T-helper 1 cell (primary cell): ENCODE results near the gene FBXO45.
"Not testable (repeated sequence)": the region's sequence is repeated elsewhere in the genome, so short reads cannot be mapped to it uniquely, and the experiment has no call there.

Experiments
- DNase-seq, 5 donors: peaks; one replicate each; pipeline ENCODE4 v3.0.0-alpha.2; 2012 to 2020

FBXO45 gene

DNA sequence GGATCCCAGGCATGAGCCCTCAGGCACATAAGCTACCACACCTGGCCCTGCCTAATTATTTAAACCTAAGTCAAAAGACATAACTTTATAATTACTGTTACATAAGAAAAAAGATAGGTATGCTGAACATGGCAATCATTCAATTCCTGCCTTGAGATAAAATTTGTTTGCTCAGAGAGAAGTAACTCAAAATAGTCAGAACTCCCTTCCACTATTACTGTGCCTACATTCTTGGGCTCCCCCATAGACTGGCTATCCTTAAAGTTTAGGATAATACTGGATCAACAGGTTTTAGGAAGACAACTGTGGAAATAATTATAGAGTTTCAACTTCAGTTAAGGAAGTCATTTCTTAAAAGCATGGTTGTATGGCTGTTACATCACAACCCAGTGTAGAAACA lies 10.0 kb upstream of the FBXO45 start:
- DNase-seq = no peak

DNA sequence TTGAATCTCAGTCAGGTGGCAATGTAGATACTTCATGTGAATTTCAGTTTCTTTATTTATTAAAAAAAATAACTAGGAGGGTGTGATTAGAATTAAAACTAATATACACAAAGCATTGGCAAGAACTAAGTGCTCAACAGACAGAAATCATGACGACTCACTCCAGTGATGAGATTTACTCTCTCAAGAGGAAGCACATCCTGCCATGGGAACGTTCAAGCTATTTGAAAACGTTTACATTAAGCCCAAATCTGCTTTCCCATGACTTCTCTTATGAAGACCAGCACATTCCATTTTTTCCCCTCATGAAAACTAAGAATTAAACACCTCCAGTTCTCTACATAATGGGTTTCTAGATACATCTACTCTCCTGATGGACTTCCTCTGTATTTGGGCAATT lies 8.6 kb upstream of the FBXO45 start:
- peak in 1 of 5 donors; percentile 39 for DNase-seq

DNA sequence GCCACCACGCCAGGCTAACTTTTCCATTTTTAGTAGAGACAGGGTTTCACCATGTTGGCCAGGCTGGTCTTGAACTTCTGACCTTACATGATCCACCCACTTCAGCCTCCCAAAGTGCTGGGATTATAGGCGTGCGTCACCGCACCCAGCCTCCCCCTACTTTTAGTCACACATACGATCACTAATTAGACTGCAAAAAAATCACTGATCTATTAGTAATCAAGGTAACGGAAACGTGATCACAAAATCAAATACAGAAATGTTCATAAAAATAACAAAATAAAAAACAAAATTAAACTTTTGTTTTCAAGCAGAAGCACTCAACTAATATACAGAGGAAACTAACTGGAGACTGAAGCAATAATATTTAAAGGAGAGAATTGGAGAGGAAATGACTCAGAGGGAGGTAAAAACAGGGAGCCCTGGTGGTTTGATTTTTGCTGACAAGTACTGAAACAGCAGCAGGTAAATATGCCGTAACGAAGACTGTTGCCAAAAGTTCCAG lies 4.7 kb upstream of the FBXO45 start:
- peak in 1 of 5 donors; percentile 77 for DNase-seq

DNA sequence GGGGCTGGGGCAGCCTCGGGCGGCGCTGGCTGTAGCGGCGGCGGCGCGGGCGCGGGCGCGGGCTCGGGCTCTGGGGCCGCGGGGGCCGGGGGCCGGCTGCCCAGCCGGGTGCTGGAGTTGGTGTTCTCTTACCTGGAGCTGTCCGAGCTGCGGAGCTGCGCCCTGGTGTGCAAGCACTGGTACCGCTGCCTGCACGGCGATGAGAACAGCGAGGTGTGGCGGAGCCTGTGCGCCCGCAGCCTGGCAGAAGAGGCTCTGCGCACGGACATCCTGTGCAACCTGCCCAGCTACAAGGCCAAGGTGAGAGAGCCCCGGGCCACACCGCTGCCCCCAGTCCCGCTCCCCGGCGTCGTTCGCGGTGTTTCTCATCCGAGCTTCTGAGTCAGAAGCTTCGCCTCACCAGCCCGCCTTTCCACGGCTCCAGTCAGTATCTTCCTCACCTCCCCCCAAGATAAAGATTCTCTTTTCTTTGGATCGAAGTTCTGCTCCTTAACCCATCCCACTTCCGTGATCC lies 600 bp downstream of the FBXO45 start:
- peak in 4 of 5 donors; percentile 26 to 64 (median 38) for DNase-seq

DNA sequence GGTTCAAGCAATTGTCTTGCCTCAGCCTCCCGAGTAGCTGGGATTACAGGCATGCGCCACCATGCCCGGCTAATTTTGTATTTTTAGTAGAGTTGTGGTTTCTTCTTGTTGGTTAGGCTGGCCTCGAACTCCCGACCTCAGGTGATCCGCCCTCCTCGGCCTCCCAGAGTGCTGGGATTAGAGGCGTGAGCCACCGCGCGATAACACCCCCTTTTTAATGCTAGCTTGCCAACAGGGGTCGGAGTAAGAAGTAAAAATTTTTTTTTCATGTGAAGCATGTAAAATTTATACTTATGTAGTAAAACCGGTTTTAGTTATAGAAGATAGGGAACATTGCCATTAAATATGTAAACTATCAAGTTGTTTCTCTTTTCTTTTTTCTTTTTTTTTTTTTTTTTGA lies 1.9 kb downstream of the FBXO45 start:
- not testable (repeated sequence) for DNase-seq

DNA sequence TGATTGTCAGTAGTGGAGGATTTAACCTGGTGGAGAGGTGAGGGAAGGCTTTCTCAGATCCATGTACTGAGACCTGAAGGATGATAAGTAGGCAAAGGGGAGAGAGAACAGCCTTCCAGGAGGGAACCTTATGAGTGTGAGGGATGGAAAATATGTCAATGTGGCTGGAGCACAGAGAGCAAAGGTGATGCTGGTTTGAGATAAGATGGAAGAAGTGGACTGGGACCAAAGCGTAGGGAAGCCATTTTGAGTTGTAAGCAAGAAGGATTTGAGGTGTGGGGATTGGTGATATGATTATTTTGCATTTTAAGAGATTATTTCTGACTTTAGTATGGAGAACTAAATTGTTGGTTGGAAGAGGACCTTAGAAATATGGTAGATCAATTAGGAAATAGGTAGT lies 3.9 kb downstream of the FBXO45 start:
- no peak for DNase-seq

DNA sequence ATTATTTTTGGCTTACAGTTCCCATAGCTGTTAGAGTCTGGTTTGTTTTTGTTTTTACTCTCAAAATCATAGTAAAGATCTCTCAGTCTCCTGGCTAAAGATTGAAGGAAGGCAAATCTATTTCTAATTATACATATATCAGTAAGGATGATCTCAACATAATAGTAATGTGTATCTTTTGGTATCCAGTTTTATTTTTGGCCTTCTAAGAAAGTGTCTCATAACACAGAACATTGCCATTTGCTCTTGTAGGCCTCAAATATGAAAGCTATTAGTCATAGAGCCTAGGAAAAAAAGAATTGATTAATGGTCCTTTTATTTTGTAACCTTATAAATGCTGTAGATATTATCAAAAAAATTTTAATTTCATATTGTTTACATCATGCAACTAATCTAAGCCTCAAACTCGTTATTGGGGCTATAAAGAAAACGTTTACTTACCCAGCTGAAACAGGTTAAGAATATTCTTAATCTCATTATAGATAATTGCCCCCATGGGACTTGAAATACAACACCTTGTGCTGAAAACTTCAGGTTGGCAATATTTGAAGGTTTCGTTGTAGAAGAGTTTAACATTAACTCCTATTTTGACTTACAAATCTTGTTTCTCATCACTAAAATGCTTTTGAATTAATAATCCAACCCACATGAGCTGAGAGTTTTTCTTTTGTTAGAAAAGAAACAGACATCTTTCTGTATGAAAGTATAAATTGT lies 16.7 kb downstream of the FBXO45 start:
- DNase-seq = no peak

DNA sequence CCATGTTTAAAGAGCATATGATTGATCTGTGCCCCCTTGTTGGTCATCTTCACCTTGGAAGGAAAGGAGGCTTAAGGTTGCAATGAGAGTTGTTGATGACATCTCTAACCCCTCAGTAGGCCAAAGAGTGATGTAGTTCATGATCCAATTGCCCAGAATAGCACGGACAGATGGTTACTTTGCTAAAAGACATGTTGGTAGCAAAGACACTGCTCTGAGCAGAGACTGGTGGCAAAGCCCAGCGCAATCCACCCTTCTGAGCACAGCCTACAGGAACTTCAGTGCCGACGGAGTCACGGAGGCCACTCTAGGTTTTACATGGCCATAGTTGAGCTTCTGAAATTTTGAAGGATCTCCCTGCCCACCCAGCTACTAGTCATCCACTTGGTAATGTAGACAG lies 21.8 kb downstream of the FBXO45 start:
- DNase-seq = no peak

DNA sequence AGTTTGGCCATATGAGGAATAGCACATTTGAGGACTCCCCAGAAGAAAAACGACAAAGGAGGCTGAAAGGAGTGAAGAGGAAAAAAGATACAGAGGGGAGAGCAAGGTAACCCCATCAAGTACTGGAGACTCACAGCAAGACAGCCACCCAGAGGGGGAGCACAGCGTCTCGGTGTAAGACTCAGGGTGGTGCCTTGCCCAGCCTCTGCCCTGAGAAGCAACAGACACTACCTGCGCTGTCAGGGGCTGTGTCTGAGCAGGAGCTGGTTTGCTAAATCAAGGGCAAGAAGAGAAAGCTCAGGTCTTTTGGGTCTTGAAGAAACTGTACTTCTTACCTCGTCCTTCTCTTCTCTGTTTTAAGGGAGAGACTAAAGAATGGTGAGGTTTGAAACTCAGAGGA lies 27.9 kb downstream of the FBXO45 start:
- no peak for DNase-seq

DNA sequence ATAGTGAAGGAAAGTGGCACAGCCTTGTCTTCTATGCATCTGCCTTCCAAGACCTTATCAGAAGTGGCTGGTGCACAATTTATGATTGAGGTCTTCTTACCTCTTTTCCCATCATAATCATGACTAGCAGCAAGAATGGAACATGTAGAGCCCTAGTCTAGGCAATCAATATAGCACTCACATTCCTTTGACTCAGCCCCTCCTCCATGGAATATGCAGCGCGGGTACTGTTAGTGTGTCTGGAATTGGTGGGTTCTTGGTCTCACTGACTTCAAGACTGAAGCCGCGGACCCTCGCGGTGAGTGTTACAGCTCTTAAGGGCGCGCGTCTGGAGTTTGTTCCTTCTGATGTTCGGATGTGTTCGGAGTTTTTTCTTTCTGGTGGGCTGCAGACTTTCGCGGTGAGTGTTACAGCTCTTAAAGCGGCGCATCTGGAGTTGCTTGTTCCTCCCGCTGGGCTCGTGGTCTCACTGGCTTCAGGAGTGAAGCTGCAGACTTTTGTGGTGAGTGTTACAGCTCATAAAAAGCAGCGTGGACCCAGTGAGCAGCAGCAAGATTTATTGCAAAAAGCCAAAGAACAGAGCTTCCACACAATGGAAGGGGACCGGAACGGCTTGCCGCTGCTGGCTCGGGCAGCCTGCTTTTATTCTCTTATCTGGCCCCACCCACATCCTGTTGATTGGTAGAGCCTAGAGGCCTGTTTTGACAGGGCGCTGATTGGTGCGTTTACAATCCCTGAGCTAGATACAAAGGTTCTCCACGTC lies 29.7 kb downstream of the FBXO45 start:
- DNase-seq = peak in 4 of 5 donors; percentile 17 to 75 (median 24)

DNA sequence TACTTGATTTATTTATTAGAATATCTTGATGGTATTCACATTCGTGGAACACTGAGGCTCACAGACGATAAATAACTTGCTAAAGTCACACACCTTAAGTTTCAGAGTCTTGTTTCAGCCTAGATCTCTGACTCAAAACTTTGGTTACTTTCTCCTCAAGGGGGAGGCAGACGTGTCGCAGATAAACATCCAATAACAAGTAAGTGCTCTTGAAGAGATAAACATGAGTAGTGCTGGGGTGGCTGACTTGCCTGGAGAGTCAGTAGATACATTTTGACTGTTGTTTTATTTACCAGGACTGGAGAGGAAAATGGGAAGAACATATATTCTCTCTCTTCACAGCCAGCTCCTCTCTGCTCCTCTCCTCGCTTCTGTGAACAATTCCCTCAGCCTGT lies 31.3 kb downstream of the FBXO45 start:
- DNase-seq = no peak

DNA sequence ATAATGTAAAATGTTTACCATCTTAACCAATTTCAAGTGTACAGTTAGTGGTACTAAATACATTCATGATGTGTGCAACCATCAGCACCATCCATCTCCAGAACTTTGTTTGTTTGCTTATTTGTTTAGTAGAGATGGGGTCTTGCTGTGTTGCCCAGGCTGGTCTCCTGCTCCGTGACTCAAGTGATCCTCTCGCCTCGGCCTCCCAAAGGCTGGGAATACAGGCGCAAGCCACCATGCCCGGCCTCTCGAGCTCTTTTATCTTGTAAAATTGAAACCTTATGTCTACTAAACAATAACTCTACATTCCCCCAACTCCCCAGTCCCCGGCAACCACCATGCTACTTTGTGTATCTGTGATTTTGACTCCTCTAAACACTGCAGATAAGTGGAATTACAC lies 31.9 kb downstream of the FBXO45 start:
- no peak for DNase-seq

DNA sequence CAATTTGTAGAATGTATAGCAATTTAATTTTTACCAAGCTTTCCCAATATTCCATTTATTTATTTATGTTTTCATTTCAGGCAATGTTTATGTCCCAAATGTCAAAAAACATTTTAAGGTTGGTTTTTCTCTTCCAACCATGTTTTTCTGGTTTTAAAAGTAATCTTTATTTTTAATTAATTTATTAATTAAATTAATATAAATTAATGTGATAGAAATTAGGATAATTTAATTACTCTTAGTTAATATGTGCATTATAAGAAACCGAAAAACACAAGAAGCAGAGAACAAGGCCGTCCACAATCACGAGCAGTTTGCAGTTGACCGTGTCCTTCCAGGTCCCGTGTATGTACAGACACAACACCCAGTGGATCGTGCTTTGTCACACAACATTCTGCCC lies 34.2 kb downstream of the FBXO45 start:
- DNase-seq = no peak

DNA sequence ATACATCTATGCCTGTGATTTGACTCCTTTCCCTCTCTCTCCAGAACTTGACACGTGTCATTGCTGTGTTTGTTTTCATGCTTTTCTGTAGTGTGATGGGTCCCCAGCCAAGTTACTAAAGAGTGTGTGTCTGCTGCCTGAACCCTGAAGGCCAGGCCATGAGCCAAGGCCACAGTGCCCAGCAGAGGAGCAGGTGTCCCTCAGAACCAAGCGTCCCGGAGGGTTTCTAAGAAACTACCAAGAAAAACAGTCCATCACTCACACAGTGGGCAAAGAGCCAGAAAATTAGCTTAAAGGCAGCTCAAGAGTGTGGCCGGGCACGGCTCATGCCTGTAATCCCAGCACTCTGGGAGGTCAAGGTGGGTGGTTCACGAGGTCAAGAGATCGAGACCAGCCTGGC lies 35.2 kb downstream of the FBXO45 start:
- DNase-seq = no peak

DNA sequence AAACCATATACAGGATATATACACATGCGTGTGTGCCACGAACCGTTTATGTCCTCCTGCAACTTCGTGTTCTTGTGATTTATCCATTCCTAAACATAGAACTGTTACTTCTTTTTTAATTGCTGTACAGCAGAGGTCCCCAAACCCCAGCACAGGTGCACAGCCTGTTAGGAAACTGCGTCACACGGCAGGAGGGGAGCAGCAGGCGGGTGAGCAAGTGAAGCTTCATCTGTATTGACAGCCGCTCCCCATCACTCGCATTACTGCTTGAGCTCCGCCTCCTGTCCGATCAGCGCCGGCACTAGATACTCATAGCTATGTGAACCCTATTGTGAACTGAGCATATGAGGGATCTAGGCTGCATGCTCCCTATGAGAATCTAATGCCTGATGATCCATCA lies 36.1 kb downstream of the FBXO45 start:
- peak; percentile 19 to 73 (median 51) for DNase-seq

DNA sequence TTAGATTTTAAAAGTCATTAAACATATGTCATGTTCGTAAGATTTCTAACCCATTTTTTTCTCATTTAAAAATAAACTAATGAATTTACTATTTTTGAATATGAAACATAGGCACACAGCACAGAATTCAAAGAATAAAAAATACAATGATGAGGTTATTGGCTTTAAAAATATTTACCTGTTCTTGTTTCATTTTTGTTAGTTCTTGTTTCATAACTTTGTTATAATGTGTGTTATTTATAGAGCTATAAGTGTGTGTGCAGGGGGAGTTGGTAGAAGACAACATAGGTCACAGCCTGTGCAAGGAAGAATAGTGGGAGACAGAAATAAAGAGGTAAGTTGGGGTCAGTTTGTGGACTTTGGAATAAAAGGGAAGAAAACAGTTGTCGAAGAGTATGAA lies 40.2 kb downstream of the FBXO45 start:
- no peak for DNase-seq

DNA sequence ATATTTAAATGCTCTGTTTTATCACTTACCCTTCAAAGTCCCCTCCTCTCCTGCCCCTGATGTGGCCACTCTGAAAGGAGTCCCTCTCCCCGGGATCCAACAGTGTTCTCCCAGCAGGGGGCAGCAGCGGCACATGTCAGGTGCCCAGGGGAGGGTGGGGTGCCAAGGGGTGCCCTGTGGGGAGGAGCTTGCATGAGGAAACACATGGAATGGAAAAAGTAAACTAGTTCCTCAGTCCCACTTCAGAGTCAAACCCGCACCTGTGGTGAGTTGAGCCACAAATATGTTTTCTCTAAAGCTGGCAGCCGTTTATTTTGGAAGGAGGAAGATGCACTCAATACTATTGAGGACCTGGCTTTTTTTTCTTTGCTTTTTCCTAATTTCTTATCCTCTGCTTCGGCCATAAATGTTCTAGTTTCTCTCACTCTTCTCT lies 40.9 kb downstream of the FBXO45 start:
- DNase-seq = peak; percentile 79 to 93 (median 90)

DNA sequence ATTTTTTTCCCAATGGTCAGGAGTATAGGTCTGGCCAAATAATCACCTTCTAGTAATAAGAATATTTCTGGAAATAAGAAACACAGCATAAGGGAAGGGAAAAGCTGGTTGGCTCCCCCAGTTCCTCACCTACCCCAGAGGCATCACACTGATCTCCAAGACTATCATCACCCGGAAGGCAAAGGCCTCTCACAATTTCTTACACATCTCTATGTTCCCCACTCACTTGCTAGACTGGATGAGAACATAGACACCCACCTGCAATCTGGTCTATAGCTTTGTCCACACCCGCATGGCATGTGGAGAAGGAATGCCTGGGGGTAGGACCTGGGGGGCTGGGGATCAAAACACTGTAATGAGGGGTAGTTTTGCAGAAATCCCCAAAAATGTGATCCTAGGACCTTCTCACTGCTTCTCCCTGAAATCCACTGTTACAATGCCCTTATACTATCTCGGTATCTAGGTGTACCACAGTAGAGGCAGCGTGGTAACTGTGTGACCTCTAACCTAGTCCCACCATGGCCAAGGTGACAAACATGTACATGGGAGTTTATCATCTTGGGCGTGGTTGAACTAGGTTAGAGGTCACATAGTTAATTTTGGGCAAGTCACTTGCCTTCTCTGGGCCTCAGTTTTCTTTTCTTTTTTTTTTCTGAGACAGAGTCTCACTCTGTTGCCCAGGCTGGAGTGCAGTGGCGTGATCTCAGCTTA lies 41.5 kb downstream of the FBXO45 start:
- peak in 1 of 5 donors; percentile 68 for DNase-seq

DNA sequence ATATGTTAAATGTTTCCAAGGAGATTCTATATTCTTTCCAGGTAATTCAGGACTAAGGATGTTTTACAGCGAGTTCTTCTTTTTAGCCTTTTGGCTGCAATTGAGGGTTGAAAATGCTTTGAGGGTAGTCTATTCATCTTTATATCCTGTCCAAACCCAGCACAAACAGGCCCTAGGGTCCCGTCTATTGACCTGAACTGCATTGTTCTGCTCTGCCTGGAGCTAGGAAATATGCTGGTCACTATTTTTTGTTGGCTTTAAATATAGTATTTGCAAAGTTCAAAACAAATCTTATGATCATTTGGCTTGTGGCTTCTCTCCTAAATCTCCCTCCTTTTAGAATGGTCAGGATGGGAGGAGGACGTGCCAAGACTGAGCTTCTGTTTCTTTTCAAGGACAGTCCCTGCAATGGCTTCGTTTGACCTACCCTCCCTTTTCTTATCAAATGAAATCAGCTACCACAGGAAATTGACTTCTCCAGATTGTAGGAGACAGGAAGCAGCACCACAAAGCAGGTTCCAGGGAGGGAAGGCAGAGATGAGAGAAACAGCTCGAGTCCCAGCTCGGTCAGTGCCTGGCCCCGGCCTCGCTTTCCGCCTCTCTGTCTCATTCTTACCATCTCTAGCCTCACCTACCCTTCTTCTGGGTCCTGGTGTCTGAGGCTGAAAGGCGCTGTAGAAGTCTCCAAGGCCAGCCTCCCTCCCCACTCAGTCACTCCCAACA lies 43.5 kb downstream of the FBXO45 start:
- DNase-seq = peak in 1 of 5 donors; percentile 55

DNA sequence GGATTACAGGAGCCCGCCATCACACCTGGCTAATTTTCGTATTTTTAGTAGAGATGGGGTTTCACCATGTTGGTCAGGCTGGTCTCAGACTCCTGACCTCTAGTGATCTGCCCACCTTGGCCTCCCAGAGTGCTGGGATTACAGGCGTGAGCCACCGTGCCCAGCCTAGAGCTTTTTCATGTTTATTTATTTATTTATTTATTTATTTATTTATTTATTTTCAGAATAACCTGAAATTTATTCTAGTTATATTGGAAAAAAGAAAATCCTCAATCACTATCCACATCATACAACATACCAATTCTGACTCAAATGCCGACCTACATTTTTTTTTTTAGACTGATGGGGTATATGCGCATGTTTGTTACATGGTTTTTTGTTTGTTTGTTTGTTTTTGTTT lies 46.8 kb downstream of the FBXO45 start:
- DNase-seq = not testable (repeated sequence)

DNA sequence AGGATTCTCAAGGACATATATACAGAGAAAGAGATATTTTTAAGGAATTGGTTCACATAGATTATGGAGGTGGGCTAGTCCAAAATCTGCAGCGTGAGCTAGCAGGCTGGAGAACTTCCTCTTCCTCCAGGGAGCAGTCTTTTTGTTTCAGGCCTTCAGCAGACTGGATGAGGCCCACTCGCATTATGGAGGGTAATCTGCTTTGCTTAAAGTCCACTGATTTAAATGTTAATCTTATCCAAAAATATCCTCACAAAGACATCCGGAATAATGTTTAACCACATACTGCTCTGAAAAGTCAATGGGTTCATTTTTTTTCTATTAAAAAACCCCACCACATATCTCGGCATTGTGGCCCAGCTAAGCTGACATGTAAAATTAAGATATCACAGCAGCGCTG lies 48.8 kb downstream of the FBXO45 start:
- no peak for DNase-seq

DNA sequence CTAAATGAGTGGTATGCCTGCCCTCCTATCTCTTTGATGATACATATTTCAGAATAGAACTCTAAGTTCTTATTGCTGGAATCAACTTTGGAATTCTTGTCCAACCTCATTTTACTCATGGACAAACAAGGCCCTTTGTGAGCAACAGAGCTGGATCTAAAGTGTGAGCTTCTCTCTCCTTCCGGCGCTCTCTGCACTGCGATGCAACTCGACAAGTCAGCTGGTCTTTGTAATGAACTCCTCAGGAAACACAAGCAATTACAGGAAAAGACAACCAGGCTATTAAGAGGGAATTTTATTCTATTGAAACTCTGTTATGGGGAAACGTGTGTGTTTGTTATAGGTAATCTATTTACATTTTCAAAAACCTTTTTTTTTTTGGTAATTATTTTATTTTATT lies 50.8 kb downstream of the FBXO45 start:
- no peak for DNase-seq

DNA sequence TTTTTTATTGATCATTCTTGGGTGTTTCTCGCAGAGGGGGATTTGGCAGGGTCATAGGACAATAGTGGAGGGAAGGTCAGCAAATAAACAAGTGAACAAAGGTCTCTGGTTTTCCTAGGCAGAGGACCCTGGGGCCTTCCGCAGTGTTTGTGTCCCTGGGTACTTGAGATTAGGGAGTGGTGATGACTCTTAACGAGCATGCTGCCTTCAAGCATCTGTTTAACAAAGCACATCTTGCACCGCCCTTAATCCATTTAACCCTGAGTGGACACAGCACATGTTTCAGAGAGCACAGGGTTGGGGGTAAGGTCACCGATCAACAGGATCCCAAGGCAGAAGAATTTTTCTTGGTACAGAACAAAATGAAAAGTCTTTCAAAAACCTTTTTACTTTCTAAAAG lies 51.2 kb downstream of the FBXO45 start:
- DNase-seq = not testable (repeated sequence)
